Stimulated activated naive CD8-positive, alpha-beta T cell treated with anti-CD3 and anti-CD28 coated beads, Interleukin-15, Interleukin-2, amounts not matched to agents 100 U/mL and 50 U/mL, for 24 hours (primary cell): ENCODE results near the gene BIN1.

Experiments
- ATAC-seq: fragments of 150-1000 bp; cut with Tn5 transposase; one replicate; pipeline ENCODE4 v1.10.0; 2021
- DNase-seq: peaks from one replicate; pipeline ENCODE4 v3.0.0; 2021

Gene BIN1

GRCh38 chr2:127090281-127091120, 16.5 kb downstream of the BIN1 start:
- DNase-seq (no peak), ATAC-seq (no peak)

- ATAC-seq (no peak), DNase-seq (no peak)
These were observed 17.3 kb downstream of the BIN1 start for GRCh38 chr2:127089478-127090235.

- ATAC-seq, result no peak
- no peak for DNase-seq
These were observed 18.2 kb downstream of the BIN1 start for GRCh38 chr2:127088706-127089105.

- ATAC-seq, result no peak
These were observed 19.0 kb downstream of the BIN1 start for GRCh38 chr2:127087791-127088495.

GRCh38 chr2:127086990-127087790, 19.8 kb downstream of the BIN1 start:
- peak; percentile 32 for DNase-seq
- ATAC-seq, result no peak

More at GRCh38 chr2:127087791-127088495, 19.0 kb downstream of the BIN1 start:
- no peak for DNase-seq

- DNase-seq (peak; percentile 48), ATAC-seq (no peak)
These were observed 21.7 kb downstream of the BIN1 start for GRCh38 chr2:127085317-127085681.

GRCh38 chr2:127084611-127085316, 22.2 kb downstream of the BIN1 start:
- ATAC-seq (peak; percentile 14), DNase-seq (peak; percentile 47)

GRCh38 chr2:127083819-127084503, 23.0 kb downstream of the BIN1 start:
- no peak for DNase-seq
- no peak for ATAC-seq

- ATAC-seq (no peak), DNase-seq (no peak)
These were observed 24.0 kb downstream of the BIN1 start for GRCh38 chr2:127082974-127083373.

- DNase-seq (peak; percentile 81), ATAC-seq (peak; percentile 47)
These were observed 24.9 kb downstream of the BIN1 start for GRCh38 chr2:127081826-127082633.

- peak; percentile 41 for ATAC-seq
- peak; percentile 76 for DNase-seq
These were observed 25.8 kb downstream of the BIN1 start for GRCh38 chr2:127080938-127081755.

GRCh38 chr2:127080226-127080937, 26.6 kb downstream of the BIN1 start:
- ATAC-seq (peak; percentile 55), DNase-seq (no peak)

GRCh38 chr2:127079358-127079920, 27.5 kb downstream of the BIN1 start:
- DNase-seq, result peak; percentile 49
- peak; percentile 20 for ATAC-seq

- peak; percentile 37 for DNase-seq
- ATAC-seq, result no peak
These were observed 28.2 kb downstream of the BIN1 start for GRCh38 chr2:127078666-127079270.

- no peak for ATAC-seq
These were observed 28.9 kb downstream of the BIN1 start for GRCh38 chr2:127078028-127078427.

GRCh38 chr2:127076924-127077323, 30.0 kb downstream of the BIN1 start:
- no peak for ATAC-seq

More at GRCh38 chr2:127078028-127078427, 28.9 kb downstream of the BIN1 start:
- DNase-seq, result no peak

GRCh38 chr2:127076290-127076689, 30.7 kb downstream of the BIN1 start:
- DNase-seq (no peak), ATAC-seq (no peak)

More at GRCh38 chr2:127076924-127077323, 30.0 kb downstream of the BIN1 start:
- no peak for DNase-seq
